Osteocyte (in vitro differentiated cells): ENCODE data around the gene PIEZO1. TPM values are rescaled to one million over a fixed set of nuclear protein-coding genes. Genes with fewer than 3 reads are reported as not detected.

Source experiments
- DNase-seq: peaks from one replicate; pipeline ENCODE4 v3.0.0; 2021; ENCODE audit warnings: mixed read lengths; ENCODE audit not compliant: unreplicated experiment; ENCODE audit errors: extremely low spot score
- H3K27ac Mint-ChIP-seq: one replicate; pipeline ENCODE4 v1.8.0; 2021; ENCODE audit warnings: mild to moderate bottlenecking, mixed read lengths; ENCODE audit not compliant: unreplicated experiment
- H3K27me3 Mint-ChIP-seq: one replicate; pipeline ENCODE4 v1.8.0; 2021; ENCODE audit warnings: mixed read lengths; ENCODE audit not compliant: unreplicated experiment
- H3K36me3 Mint-ChIP-seq: one replicate; pipeline ENCODE4 v1.8.0; 2021; ENCODE audit warnings: mixed read lengths; ENCODE audit not compliant: unreplicated experiment
- H3K4me1 Mint-ChIP-seq: one replicate; pipeline ENCODE4 v1.8.0; 2021; ENCODE audit warnings: mixed read lengths; ENCODE audit not compliant: unreplicated experiment
- H3K4me3 Mint-ChIP-seq: one replicate; pipeline ENCODE4 v1.8.0; 2021; ENCODE audit warnings: mild to moderate bottlenecking, moderate library complexity, mixed read lengths; ENCODE audit not compliant: unreplicated experiment
- H3K9me3 Mint-ChIP-seq: one replicate; pipeline ENCODE4 v1.8.0; 2021; ENCODE audit warnings: mixed read lengths; ENCODE audit not compliant: unreplicated experiment
- CTCF ChIP-seq: fragments of 200-600 bp; sonication (generic); IDR thresholded peaks from 2 replicates; pipeline ENCODE4 v1.5.0; 2021; ENCODE audit warnings: antibody characterized with exemption, mild to moderate bottlenecking, moderate library complexity
- total RNA-seq: library from RNA; stranded (reverse); gene quantifications from 2 replicates; pipeline ENCODE4 v1.2.1, GENCODE V29; 2021

PIEZO1 gene
- total RNA-seq, 1 donor from 2014 or later = 165 TPM

- H3K27me3 Mint-ChIP-seq = peaks cover 42% of the 10 kb centered on the region
Measured at GRCh38 chr16:88688013-88688778, 96.8 kb downstream of the PIEZO1 start.

DNA sequence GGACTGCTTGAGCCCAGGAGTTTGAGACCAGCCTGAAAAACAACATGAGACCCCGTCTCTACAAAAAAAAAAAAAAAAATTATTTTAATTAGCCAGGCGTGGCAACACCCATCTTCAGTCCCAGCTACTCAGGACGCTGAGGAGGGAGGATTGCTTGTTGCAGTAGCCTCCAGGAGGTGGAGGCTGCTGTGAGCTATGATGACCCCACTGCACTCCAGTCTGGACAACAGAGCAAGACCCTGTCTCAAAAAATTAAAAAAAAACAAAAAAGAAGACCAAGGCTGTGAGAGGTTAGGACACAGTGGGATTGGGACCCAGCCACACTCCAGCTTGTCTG is 97.4 kb downstream of the PIEZO1 start:
- H3K4me3 Mint-ChIP-seq = no peak overlapping the region

More at GRCh38 chr16:88688013-88688778, 96.8 kb downstream of the PIEZO1 start:
- Mint-ChIP-seq H3K4me3 (no peak overlapping the region), H3K4me1 (peaks cover 2% of the 10 kb centered on the region), H3K36me3 (no peaks in the 10 kb centered on the region), H3K9me3 (no peaks in the 10 kb centered on the region), H3K27ac (no peak overlapping the region)
- TF ChIP-seq CTCF = no peak
- no peak for DNase-seq

DNA sequence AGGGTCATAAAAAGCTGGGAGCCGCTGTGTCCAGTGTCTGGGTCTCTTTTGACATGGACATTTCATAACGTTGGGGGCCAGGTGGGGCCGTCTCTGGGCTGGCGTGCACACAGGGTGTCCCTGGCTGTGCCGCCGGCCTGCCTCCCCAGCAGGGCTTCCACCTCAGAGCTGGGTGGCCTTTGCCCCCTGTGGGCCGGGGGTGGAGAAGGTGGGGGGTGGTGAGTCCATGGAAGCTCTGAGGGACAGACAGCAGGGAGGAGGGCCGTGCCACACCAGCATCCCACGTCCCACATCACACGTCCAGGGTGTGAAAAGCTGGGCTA is 97.8 kb downstream of the PIEZO1 start:
- peaks cover 44% of the 10 kb centered on the region for H3K27me3 Mint-ChIP-seq
- DNase-seq = no peak
- no peak overlapping the region for H3K27ac Mint-ChIP-seq
- no peaks in the 10 kb centered on the region for H3K9me3 Mint-ChIP-seq
- H3K36me3 Mint-ChIP-seq = no peaks in the 10 kb centered on the region
- no peak overlapping the region for H3K4me3 Mint-ChIP-seq
- H3K4me1 Mint-ChIP-seq = peaks cover 2% of the 10 kb centered on the region
- TF ChIP-seq CTCF = no peak

More for the DNA sequence above, 97.4 kb downstream of the PIEZO1 start:
- no peaks in the 10 kb centered on the region for H3K9me3 Mint-ChIP-seq
- peaks cover 42% of the 10 kb centered on the region for H3K27me3 Mint-ChIP-seq
- no peak for DNase-seq
- TF ChIP-seq CTCF = no peak
- peaks cover 2% of the 10 kb centered on the region for H3K4me1 Mint-ChIP-seq
- H3K36me3 Mint-ChIP-seq = no peaks in the 10 kb centered on the region
- H3K27ac Mint-ChIP-seq = no peak overlapping the region

DNA sequence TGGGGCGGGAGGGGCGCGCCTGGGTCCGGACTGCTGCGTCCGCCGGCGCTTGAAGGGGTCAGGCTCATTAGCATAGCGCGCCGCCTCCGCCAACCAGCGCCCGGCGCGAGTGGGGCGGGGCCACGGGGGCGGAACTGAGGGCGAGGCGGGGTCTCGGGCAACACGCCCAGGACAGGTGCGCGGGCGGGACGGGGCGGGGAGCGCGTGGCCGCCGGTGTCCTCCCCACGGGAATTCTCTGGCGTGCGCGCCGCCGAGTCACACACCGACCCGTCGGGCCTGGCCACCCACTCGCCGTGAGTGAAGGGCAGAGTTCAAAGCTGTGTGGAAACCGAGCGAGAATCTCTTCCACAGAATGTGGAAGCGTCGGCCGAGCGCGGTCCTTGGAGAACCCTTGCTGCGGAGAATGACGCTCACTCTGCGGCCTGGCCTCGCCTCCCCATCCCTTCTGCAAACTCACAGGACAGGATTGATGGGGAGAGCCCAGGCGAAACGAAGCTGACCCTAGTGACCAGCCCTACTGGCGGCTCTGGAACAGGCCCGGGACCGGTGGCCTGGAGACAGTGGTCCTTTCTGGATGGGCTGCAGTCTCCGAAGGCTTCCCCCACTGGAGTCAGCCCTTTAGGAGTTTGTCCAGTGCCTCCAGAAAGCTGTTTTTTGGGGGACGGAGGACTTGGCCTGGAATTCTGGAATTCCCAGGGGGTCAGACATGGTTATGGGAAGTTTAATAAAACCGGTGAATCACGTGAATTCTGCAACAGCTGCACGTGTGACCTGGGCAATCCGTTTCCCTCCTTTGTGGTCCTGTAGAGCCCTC is 98.4 kb downstream of the PIEZO1 start, which contains the start of gene SNAI3:
Gene SNAI3, minus strand, starts transcription at position 69 of the 815 bp plus-strand sequence. CDS start 101 bp downstream, outside the sequence.
- Mint-ChIP-seq H3K36me3 (no peaks in the 10 kb centered on the region), H3K4me1 (peaks cover 2% of the 10 kb centered on the region), H3K27me3 (peaks cover 44% of the 10 kb centered on the region), H3K27ac (no peak within 1 kb of the TSS), H3K4me3 (peak within 1 kb of the TSS; percentile 61), H3K9me3 (no peaks in the 10 kb centered on the region)
- no peak for TF ChIP-seq CTCF
- no peak for DNase-seq

GRCh38 chr16:88686062-88686438 is 99.0 kb downstream of the PIEZO1 start:
- Mint-ChIP-seq H3K27ac (no peak overlapping the region), H3K4me3 (peak overlapping the region; percentile 61), H3K9me3 (no peaks in the 10 kb centered on the region), H3K4me1 (peaks cover 2% of the 10 kb centered on the region), H3K27me3 (peaks cover 44% of the 10 kb centered on the region), H3K36me3 (no peaks in the 10 kb centered on the region)
- TF ChIP-seq CTCF = no peak
- DNase-seq = no peak
